Lower leg skin (tissue), 3 donors: Measurements from ENCODE around the gene GRIK2.

Experiments
- CTCF ChIP-seq, 3 donors: fragments of 450-650 bp; IDR thresholded peaks; one replicate each; pipeline ENCODE4 v1.5.1; 2016; ENCODE audit warnings: antibody characterized with exemption in 3 of 3, mild to moderate bottlenecking in 3 of 3, moderate library complexity in 2 of 3
- POLR2A ChIP-seq, 2 donors: fragments of 450-650 bp; IDR thresholded peaks; one replicate each; pipeline ENCODE4 v1.6.1; 2016 to 2017; ENCODE audit warnings: antibody characterized with exemption in 2 of 2, mild to moderate bottlenecking in 1 of 2, moderate library complexity in 1 of 2

- no peak for TF ChIP-seq CTCF (IDR thresholded peaks at IDR 0.05)
- TF ChIP-seq POLR2A (IDR thresholded peaks at IDR 0.05) = no peak
Measured at GRCh38 chr6:101392586-101393230, 800 bp upstream of the GRIK2 start.
